ENCODE measurements around the gene TUBB8. TPM values are rescaled to one million over a fixed set of nuclear protein-coding genes. Genes with fewer than 3 reads are reported as not detected.

The TUBB8 gene
- total RNA-seq (2012; rRNA removed): not detected in 2 replicates
- 0.04 and 0.07 TPM in 2 replicates for polyA plus RNA-seq (2012; rRNA removed)
- 0.03 and 0.09 TPM in 2 replicates for polyA plus RNA-seq (2012; cell fraction: cytosol; rRNA removed)
- 0.57 and 0.62 TPM in 2 replicates for polyA plus RNA-seq (2012; cell fraction: nucleus; rRNA removed; ENCODE audit: low replicate concordance)
- Bru-seq, nascent RNA: percentile 24 among the genes with signal in this experiment
- percentile 42 among the genes with signal in this experiment for BruChase-seq, experiment 1, labeled RNA remaining after a 6-hour chase
- percentile 34 among the genes with signal in this experiment for BruChase-seq, experiment 2, labeled RNA remaining after a 2-hour chase
- long read RNA-seq: 0 reads

DNA sequence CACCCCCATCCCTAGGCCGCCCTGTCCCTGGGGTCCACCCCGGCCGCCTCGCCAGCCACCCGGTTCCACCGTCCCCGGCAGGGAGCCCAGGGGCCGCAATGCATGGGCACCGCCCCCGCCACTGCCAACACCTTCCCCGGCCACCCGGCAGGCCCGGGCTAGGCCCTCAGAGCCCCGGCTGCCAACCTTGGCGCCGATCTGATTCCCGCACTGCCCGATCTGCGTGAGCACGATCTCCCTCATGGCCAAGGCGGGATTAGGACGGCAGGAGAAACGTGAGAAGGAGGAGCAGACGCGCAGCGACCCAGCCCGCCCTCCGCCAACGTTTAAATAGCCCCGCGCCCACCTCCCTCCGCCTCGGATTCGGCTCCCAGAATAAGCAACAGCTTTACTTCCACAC lies at the start of gene TUBB8:
Gene TUBB8, minus strand, starts transcription at position 301 of the 400 bp plus-strand sequence. Its CDS starts 58 bp downstream, at position 243.
- Histone ChIP-seq H3K56ac (ENCODE audit: extremely low read depth, insufficient read depth, low read length) (no peak within 1 kb of the TSS), H2AK9ac (replicated peaks; ENCODE audit: low read depth, low read length, poor library complexity) (no peak within 1 kb of the TSS), H2AK5ac (ENCODE audit: low read depth, low read length) (no peak within 1 kb of the TSS), H2BK5ac (ENCODE audit: low read depth, low read length, poor library complexity, severe bottlenecking) (no peak within 1 kb of the TSS), H3K4ac (ENCODE audit: low read depth, low read length) (no peak within 1 kb of the TSS), H2AFZ (replicated peaks; ENCODE audit: low read length, poor library complexity) (no peak within 1 kb of the TSS), H3K9ac (ENCODE audit: low read depth, low read length) (no peak within 1 kb of the TSS), H3K23ac (ENCODE audit: low read depth, low read length) (no peak within 1 kb of the TSS), H3K4me2 (ENCODE audit: low read depth, low read length) (no peak within 1 kb of the TSS), H3K4me3 (ENCODE audit: insufficient read depth, low read depth, low read length) (no peak within 1 kb of the TSS), H3K4me1 (ENCODE audit: control insufficient read depth, insufficient read depth, low read length) (no peaks in the 10 kb centered on the region), H3K18ac (ENCODE audit: low read depth, low read length) (no peak within 1 kb of the TSS), H3K27ac (ENCODE audit: insufficient read depth, low read length) (no peak within 1 kb of the TSS), H4K5ac (ENCODE audit: low read depth, low read length) (no peak within 1 kb of the TSS), H4K8ac (ENCODE audit: low read depth in 2 of 2, low read length in 2 of 2) (no peak within 1 kb of the TSS), H2BK15ac (ENCODE audit: low read depth, low read length) (no peak within 1 kb of the TSS), H3K27me3 (ENCODE audit: control insufficient read depth, insufficient read depth, low read length) (no peaks in the 10 kb centered on the region; the same call in 1 of the 2 replicates), H3K9me3 (ENCODE audit: control insufficient read depth, insufficient read depth, low read length) (no peaks in the 10 kb centered on the region), H3K9me1 (ENCODE audit: insufficient read depth, low read length) (no peaks in the 10 kb centered on the region), H3K79me1 (ENCODE audit: low read depth in 1 of 2, low read length in 2 of 2) (no peaks in the 10 kb centered on the region), H4K91ac (ENCODE audit: insufficient read depth, low read depth, low read length) (no peak within 1 kb of the TSS), H3K36me3 (ENCODE audit: control insufficient read depth, insufficient read depth, low read length) (no peaks in the 10 kb centered on the region), H2BK120ac (ENCODE audit: low read depth, low read length) (no peak within 1 kb of the TSS), H3K14ac (replicated peaks; ENCODE audit: low read depth, low read length) (no peak within 1 kb of the TSS), H2BK20ac (ENCODE audit: low read depth, low read length) (no peak within 1 kb of the TSS), H4K20me1 (ENCODE audit: insufficient read depth, low read length) (no peaks in the 10 kb centered on the region)
- ATAC-seq (ENCODE audit: low read depth) (no peak), DNase-seq (no peak)
- intact Hi-C loops (cut with micrococcal nuclease): no loop called here
- POLR2A ChIA-PET (ENCODE audit: unreplicated experiment): no interaction called here
- BruUV-seq (replicated peaks): no TSS peak
- dilution Hi-C loops (cut with HindIII; ENCODE audit: low sequenced_read_pairs, unreplicated experiment): no loop called here
- CTCF ChIA-PET: no interaction called here
- in situ Hi-C loops (cut with MboI; ENCODE audit: low sequenced_read_pairs): no loop called here
- 82% methylated on average over 10 of the region's 34 CpGs; no CpG with 5 or more reads in 1 of the 2 experiments for WGBS, 2 experiments (ENCODE audit: extremely low coverage in 2 of 2, insufficient read length in 1 of 2)
- no peak for TF ChIP-seq CEBPB (IDR thresholded peaks at IDR 0.05; ENCODE audit: low read depth, low read length)
- TF ChIP-seq FOS (IDR thresholded peaks at IDR 0.05; ENCODE audit: low read depth, low read length): no peak
- TF ChIP-seq, protein P1, sequence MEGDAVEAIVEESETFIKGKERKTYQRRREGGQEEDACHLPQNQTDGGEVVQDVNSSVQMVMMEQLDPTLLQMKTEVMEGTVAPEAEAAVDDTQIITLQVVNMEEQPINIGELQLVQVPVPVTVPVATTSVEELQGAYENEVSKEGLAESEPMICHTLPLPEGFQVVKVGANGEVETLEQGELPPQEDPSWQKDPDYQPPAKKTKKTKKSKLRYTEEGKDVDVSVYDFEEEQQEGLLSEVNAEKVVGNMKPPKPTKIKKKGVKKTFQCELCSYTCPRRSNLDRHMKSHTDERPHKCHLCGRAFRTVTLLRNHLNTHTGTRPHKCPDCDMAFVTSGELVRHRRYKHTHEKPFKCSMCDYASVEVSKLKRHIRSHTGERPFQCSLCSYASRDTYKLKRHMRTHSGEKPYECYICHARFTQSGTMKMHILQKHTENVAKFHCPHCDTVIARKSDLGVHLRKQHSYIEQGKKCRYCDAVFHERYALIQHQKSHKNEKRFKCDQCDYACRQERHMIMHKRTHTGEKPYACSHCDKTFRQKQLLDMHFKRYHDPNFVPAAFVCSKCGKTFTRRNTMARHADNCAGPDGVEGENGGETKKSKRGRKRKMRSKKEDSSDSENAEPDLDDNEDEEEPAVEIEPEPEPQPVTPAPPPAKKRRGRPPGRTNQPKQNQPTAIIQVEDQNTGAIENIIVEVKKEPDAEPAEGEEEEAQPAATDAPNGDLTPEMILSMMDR (conservative IDR thresholded peaks at IDR 0.05; ENCODE audit: low read depth, low read length): no peak
